HL-60 (cell line): ENCODE data around the gene PRPF38B.

Source experiments
- GABPA ChIP-seq: IDR thresholded peaks from 2 replicates; pipeline ENCODE4 v1.6.1; 2012; ENCODE audit warnings: low read depth
- POLR2AphosphoS5 ChIP-seq: IDR thresholded peaks from 2 replicates; pipeline ENCODE4 v1.6.1; 2012; ENCODE audit warnings: low read depth
- TF ChIP-seq, protein P1 (sequence below): IDR thresholded peaks from one replicate; pipeline ENCODE4 v1.5.1; 2011; ENCODE audit warnings: low read length, control low read depth, inconsistent platforms; ENCODE audit not compliant: insufficient read depth

DNA sequence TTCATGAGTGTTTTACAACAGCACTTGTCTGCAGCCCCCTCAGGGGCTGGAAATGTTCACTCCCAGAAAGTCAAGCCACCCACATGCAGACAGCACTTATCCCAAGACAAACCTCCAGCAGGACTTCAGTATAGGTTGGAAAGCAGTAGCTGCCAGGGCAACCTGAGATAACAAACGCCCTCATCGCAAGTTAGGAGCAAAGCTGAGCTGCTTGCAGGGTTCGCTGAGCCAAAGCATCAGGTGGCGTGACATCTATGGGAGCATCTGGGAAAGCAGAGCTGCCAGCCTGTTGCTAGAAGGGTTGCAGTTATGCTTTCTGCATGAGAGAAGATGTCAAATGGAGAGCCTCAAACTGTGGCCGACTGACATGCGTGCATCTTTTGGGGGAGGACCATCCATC, 50.1 kb downstream of the PRPF38B start:
- TF ChIP-seq, protein P1, sequence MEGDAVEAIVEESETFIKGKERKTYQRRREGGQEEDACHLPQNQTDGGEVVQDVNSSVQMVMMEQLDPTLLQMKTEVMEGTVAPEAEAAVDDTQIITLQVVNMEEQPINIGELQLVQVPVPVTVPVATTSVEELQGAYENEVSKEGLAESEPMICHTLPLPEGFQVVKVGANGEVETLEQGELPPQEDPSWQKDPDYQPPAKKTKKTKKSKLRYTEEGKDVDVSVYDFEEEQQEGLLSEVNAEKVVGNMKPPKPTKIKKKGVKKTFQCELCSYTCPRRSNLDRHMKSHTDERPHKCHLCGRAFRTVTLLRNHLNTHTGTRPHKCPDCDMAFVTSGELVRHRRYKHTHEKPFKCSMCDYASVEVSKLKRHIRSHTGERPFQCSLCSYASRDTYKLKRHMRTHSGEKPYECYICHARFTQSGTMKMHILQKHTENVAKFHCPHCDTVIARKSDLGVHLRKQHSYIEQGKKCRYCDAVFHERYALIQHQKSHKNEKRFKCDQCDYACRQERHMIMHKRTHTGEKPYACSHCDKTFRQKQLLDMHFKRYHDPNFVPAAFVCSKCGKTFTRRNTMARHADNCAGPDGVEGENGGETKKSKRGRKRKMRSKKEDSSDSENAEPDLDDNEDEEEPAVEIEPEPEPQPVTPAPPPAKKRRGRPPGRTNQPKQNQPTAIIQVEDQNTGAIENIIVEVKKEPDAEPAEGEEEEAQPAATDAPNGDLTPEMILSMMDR, result no peak
- TF ChIP-seq GABPA, result no peak
- no peak for TF ChIP-seq POLR2AphosphoS5
